HepG2 (cell line): ENCODE results near the gene TOM1L2. TPM values are rescaled to one million over a fixed set of nuclear protein-coding genes. Genes with fewer than 3 reads are reported as not detected.
A peak's percentile ranks its signal among the peaks of the same experiment; 100 is the strongest.

Experiments used
- ARNTL ChIP-seq: sonication (generic); formaldehyde crosslinking; IDR thresholded peaks from 2 replicates; pipeline ENCODE4 v1.4.0; 2020; ENCODE audit warnings: mild to moderate bottlenecking, missing genetic modification reagents
- CENPT ChIP-seq: sonication (generic); formaldehyde crosslinking; IDR thresholded peaks from 2 replicates; pipeline ENCODE4 v1.8.0; 2022; ENCODE audit warnings: low read depth, mild to moderate bottlenecking, moderate library complexity, missing genetic modification reagents
- CENPX ChIP-seq: sonication (generic); formaldehyde crosslinking; IDR thresholded peaks from 2 replicates; pipeline ENCODE4 v1.9.0; 2021; ENCODE audit warnings: mild to moderate bottlenecking, missing genetic modification reagents, moderate library complexity
- CTCF ChIP-seq: sonication (generic); formaldehyde crosslinking; IDR thresholded peaks from 2 replicates; pipeline ENCODE4 v1.5.0; 2020; ENCODE audit warnings: mild to moderate bottlenecking, missing genetic modification reagents, moderate library complexity
- FOXP4 ChIP-seq: sonication (generic); formaldehyde crosslinking; IDR thresholded peaks from 2 replicates; pipeline ENCODE4 v1.4.0; 2020; ENCODE audit warnings: missing genetic modification reagents
- HIC2 ChIP-seq: sonication (generic); formaldehyde crosslinking; IDR thresholded peaks from 2 replicates; pipeline ENCODE4 v1.9.0; 2022; ENCODE audit warnings: low read depth, missing genetic modification reagents
- JUN ChIP-seq: sonication (generic); formaldehyde crosslinking; IDR thresholded peaks from 2 replicates; pipeline ENCODE4 v1.4.0; 2020; ENCODE audit warnings: mild to moderate bottlenecking, missing genetic modification reagents
- SUZ12 ChIP-seq: fragments of 150-350 bp; IDR thresholded peaks from 2 replicates; pipeline ENCODE4 v1.6.1; 2014; ENCODE audit warnings: low read depth, low read length
- TAF1 ChIP-seq: sonication (generic); formaldehyde crosslinking; IDR thresholded peaks from 2 replicates; pipeline ENCODE4 v1.4.0; 2020; ENCODE audit warnings: missing genetic modification reagents
- TEAD2 ChIP-seq: sonication (generic); formaldehyde crosslinking; IDR thresholded peaks from 2 replicates; pipeline ENCODE4 v1.9.0; 2021; ENCODE audit warnings: missing genetic modification reagents
- TEAD3 ChIP-seq: optimal IDR thresholded peaks from 2 replicates; pipeline ENCODE3; 2016; ENCODE audit warnings: borderline replicate concordance
- THAP7 ChIP-seq: sonication (generic); formaldehyde crosslinking; IDR thresholded peaks from 2 replicates; pipeline ENCODE4 v1.8.1; 2023; ENCODE audit warnings: mild to moderate bottlenecking, missing genetic modification reagents
- ZBTB10 ChIP-seq: sonication (generic); formaldehyde crosslinking; IDR thresholded peaks from 2 replicates; pipeline ENCODE4 v1.4.0; 2020; ENCODE audit warnings: missing genetic modification reagents, borderline replicate concordance
- ZFP1 ChIP-seq: IDR thresholded peaks from 2 replicates; pipeline ENCODE4 v1.6.1; 2016
- ZNF138 ChIP-seq: sonication (generic); formaldehyde crosslinking; IDR thresholded peaks from 2 replicates; pipeline ENCODE4 v1.5.0; 2020; ENCODE audit warnings: mild to moderate bottlenecking, low read depth, missing genetic modification reagents
- ZNF431 ChIP-seq: sonication (generic); formaldehyde crosslinking; IDR thresholded peaks from 2 replicates; pipeline ENCODE4 v1.9.0; 2022; ENCODE audit warnings: missing genetic modification reagents, low read depth, mild to moderate bottlenecking, borderline replicate concordance
- ZNF451 ChIP-seq: sonication (generic); formaldehyde crosslinking; IDR thresholded peaks from 2 replicates; pipeline ENCODE4 v1.5.0; 2020; ENCODE audit warnings: mild to moderate bottlenecking, missing genetic modification reagents
- ZNF597 ChIP-seq: sonication (generic); formaldehyde crosslinking; IDR thresholded peaks from 2 replicates; pipeline ENCODE4 v1.5.0; 2020; ENCODE audit warnings: missing genetic modification reagents
- polyA plus RNA-seq, 8 experiments: library from polyadenylated mRNA; depleted of rRNA in 3 of 8; stranded (reverse) in 7 of 8; unstranded in 1 of 8; fragments of >200 nt; fragmentation: Illumina TruSeq in 4 of 8; extraction: Trizol in 4 of 8; gene quantifications; 2 replicates each; pipeline versions ENCODE4 v1.2.1 to v1.2.3, GENCODE V29; 2011 to 2016; ENCODE audit warnings: low read depth in 4 of 8, missing spikeins in 1 of 8, mixed read lengths in 1 of 8; ENCODE audit not compliant: insufficient read depth in 1 of 8
- total RNA-seq, 5 experiments: library from RNA; depleted of rRNA; stranded (reverse); fragments of >200 nt; fragmentation: Illumina TruSeq; extraction: Trizol; gene quantifications; 2 replicates each; pipeline ENCODE4 v1.2.3, GENCODE V29; 2016; ENCODE audit warnings: low read depth in 1 of 5

Gene TOM1L2
- total and polyA plus RNA-seq, 2 of the 13 experiments (the other 11 are each of a cell fraction or from before 2014, with no cell fraction given), result 4.7 to 7.4 TPM

GRCh38 chr17:17837380-17837821 lies 134.8 kb downstream of the TOM1L2 start (continued):
- TF ChIP-seq CENPT, result no peak
- no peak for TF ChIP-seq ZNF431 (CRISPR knock-in tag)
- 0 out of 2 replicates have a peak, but pooled peaks have one; percentile 23 for TF ChIP-seq ZNF138 (CRISPR knock-in tag)
- TF ChIP-seq ZNF597 (CRISPR knock-in tag), result no peak
- TF ChIP-seq ZNF451 (CRISPR knock-in tag), result no peak
- TF ChIP-seq ARNTL (CRISPR knock-in tag), result no peak
- TF ChIP-seq ZFP1 (CRISPR knock-in tag), result no peak
- 0 out of 2 replicates have a peak, but pooled peaks have one; percentile 24 for TF ChIP-seq CTCF (CRISPR knock-in tag)
- peak; percentile 69 for TF ChIP-seq TEAD3 (CRISPR knock-in tag)
- TF ChIP-seq THAP7 (CRISPR knock-in tag), result no peak
- TF ChIP-seq ZBTB10 (CRISPR knock-in tag), result no peak
- no peak for TF ChIP-seq HIC2 (CRISPR knock-in tag)
- TF ChIP-seq JUN (CRISPR knock-in tag), result no peak
- 0 out of 2 replicates have a peak, but pooled peaks have one; percentile 20 for TF ChIP-seq TAF1
- no peak for TF ChIP-seq CENPX (CRISPR knock-in tag)
- TF ChIP-seq FOXP4 (CRISPR knock-in tag), result no peak
- no peak for TF ChIP-seq SUZ12
- no peak for TF ChIP-seq TEAD2 (CRISPR knock-in tag)
